ENCODE results near the gene RNF138. TPM values are rescaled to one million over a fixed set of nuclear protein-coding genes. Genes with fewer than 3 reads are reported as not detected.

Gene RNF138
- total and polyA plus RNA-seq, 2 of the 13 experiments (the other 11 are each of a cell fraction or from before 2014, with no cell fraction given), result 14.6 to 33.6 TPM

DNA sequence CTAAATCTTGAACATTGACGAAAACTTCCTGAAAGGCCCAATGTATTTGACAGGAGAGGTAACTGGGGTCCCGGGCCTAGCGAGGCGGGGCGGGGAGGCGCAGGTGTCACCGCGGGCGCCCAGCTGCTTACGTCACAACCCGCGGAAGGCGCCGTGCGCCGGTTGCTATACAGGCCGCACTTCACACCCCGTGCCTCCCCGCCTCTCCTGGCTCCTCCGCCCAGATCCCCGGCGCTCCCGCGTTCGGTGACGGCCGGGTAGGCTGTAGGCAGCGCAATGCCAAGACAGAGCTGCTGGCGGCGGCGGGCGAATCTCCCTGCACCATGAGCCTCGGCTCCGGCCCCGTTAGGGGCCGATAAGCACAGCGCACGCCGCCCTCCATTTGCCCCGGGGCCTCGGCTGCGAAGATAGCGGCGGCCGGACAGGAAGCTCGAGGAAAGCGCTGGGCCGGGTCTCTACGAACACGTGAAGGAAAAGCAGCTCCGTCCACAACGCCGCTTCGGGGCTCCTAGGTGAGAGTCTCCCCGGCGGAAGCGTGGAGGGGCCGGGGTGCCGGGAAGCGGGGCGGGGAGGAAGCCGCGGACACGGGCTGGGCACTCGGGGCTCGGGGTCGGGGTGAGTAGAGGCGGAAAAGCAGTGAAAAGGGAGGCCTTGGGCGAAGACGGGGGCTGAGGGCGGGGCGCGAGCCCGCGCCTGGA, at the start of gene RNF138 (continued):
- TF ChIP-seq, protein P1, sequence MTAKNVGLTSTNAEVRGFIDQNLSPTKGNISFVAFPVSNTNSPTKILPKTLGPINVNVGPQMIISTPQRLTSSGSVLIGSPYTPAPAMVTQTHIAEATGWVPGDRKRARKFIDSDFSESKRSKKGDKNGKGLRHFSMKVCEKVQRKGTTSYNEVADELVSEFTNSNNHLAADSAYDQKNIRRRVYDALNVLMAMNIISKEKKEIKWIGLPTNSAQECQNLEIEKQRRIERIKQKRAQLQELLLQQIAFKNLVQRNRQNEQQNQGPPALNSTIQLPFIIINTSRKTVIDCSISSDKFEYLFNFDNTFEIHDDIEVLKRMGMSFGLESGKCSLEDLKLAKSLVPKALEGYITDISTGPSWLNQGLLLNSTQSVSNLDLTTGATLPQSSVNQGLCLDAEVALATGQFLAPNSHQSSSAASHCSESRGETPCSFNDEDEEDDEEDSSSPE (CRISPR knock-in tag; IDR thresholded peaks at IDR 0.05), result peak; percentile 85; the same call in 1 of the 2 replicates
- TF ChIP-seq, protein P2, sequence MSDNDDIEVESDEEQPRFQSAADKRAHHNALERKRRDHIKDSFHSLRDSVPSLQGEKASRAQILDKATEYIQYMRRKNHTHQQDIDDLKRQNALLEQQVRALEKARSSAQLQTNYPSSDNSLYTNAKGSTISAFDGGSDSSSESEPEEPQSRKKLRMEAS (IDR thresholded peaks at IDR 0.05), result peak; percentile 94
- TF ChIP-seq, protein P3, sequence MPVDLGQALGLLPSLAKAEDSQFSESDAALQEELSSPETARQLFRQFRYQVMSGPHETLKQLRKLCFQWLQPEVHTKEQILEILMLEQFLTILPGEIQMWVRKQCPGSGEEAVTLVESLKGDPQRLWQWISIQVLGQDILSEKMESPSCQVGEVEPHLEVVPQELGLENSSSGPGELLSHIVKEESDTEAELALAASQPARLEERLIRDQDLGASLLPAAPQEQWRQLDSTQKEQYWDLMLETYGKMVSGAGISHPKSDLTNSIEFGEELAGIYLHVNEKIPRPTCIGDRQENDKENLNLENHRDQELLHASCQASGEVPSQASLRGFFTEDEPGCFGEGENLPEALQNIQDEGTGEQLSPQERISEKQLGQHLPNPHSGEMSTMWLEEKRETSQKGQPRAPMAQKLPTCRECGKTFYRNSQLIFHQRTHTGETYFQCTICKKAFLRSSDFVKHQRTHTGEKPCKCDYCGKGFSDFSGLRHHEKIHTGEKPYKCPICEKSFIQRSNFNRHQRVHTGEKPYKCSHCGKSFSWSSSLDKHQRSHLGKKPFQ (CRISPR knock-in tag; IDR thresholded peaks at IDR 0.05; ENCODE audit: insufficient replicate concordance), result peak; percentile 72
- no peak for TF ChIP-seq XRCC5 (optimal IDR thresholded peaks at IDR 0.05; ENCODE audit: low read length)
- no peak for TF ChIP-seq ZNF678 (CRISPR knock-in tag; IDR thresholded peaks at IDR 0.05)
- TF ChIP-seq, protein P4, sequence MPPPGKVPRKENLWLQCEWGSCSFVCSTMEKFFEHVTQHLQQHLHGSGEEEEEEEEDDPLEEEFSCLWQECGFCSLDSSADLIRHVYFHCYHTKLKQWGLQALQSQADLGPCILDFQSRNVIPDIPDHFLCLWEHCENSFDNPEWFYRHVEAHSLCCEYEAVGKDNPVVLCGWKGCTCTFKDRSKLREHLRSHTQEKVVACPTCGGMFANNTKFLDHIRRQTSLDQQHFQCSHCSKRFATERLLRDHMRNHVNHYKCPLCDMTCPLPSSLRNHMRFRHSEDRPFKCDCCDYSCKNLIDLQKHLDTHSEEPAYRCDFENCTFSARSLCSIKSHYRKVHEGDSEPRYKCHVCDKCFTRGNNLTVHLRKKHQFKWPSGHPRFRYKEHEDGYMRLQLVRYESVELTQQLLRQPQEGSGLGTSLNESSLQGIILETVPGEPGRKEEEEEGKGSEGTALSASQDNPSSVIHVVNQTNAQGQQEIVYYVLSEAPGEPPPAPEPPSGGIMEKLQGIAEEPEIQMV (CRISPR knock-in tag; IDR thresholded peaks at IDR 0.05; ENCODE audit: low read depth), result 0 out of 2 replicates have a peak, but pooled peaks have one; percentile 61
- peak; percentile 25; the same call in 1 of the 2 replicates for TF ChIP-seq ZNF547 (CRISPR knock-in tag; IDR thresholded peaks at IDR 0.05)
- 0 out of 2 replicates have a peak, but pooled peaks have one; percentile 26 for TF ChIP-seq SAFB2 (CRISPR knock-in tag; IDR thresholded peaks at IDR 0.05; ENCODE audit: borderline replicate concordance, low read depth)
- TF ChIP-seq ONECUT2 (CRISPR knock-in tag; IDR thresholded peaks at IDR 0.05), result no peak
- no peak for TF ChIP-seq MBD4 (IDR thresholded peaks at IDR 0.05; ENCODE audit: borderline replicate concordance, low read length)
- TF ChIP-seq, protein P5, sequence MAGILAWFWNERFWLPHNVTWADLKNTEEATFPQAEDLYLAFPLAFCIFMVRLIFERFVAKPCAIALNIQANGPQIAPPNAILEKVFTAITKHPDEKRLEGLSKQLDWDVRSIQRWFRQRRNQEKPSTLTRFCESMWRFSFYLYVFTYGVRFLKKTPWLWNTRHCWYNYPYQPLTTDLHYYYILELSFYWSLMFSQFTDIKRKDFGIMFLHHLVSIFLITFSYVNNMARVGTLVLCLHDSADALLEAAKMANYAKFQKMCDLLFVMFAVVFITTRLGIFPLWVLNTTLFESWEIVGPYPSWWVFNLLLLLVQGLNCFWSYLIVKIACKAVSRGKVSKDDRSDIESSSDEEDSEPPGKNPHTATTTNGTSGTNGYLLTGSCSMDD (CRISPR knock-in tag; IDR thresholded peaks at IDR 0.05), result no peak
- TF ChIP-seq, protein P6, sequence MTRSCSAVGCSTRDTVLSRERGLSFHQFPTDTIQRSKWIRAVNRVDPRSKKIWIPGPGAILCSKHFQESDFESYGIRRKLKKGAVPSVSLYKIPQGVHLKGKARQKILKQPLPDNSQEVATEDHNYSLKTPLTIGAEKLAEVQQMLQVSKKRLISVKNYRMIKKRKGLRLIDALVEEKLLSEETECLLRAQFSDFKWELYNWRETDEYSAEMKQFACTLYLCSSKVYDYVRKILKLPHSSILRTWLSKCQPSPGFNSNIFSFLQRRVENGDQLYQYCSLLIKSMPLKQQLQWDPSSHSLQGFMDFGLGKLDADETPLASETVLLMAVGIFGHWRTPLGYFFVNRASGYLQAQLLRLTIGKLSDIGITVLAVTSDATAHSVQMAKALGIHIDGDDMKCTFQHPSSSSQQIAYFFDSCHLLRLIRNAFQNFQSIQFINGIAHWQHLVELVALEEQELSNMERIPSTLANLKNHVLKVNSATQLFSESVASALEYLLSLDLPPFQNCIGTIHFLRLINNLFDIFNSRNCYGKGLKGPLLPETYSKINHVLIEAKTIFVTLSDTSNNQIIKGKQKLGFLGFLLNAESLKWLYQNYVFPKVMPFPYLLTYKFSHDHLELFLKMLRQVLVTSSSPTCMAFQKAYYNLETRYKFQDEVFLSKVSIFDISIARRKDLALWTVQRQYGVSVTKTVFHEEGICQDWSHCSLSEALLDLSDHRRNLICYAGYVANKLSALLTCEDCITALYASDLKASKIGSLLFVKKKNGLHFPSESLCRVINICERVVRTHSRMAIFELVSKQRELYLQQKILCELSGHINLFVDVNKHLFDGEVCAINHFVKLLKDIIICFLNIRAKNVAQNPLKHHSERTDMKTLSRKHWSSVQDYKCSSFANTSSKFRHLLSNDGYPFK (CRISPR knock-in tag; IDR thresholded peaks at IDR 0.05; ENCODE audit: borderline replicate concordance), result peak; percentile 77; the same call in 1 of the 2 replicates
- 0 out of 2 replicates have a peak, but pooled peaks have one; percentile 50 for TF ChIP-seq ARNTL (CRISPR knock-in tag; IDR thresholded peaks at IDR 0.05)
- peak; percentile 42; the same call in 1 of the 2 replicates for TF ChIP-seq MED1 (CRISPR knock-in tag; IDR thresholded peaks at IDR 0.05)
- peak; percentile 97 for TF ChIP-seq ZFX (CRISPR knock-in tag; IDR thresholded peaks at IDR 0.05; ENCODE audit: low read depth)
- TF ChIP-seq THYN1 (CRISPR knock-in tag; IDR thresholded peaks at IDR 0.05; ENCODE audit: borderline replicate concordance, low read depth), result 0 out of 2 replicates have a peak, but pooled peaks have one; percentile 35
- TF ChIP-seq HOXA9 (CRISPR knock-in tag; IDR thresholded peaks at IDR 0.05; ENCODE audit: borderline replicate concordance), result peak; percentile 83
- peak; percentile 64; the same call in 1 of the 2 replicates for TF ChIP-seq ZNF749 (CRISPR knock-in tag; IDR thresholded peaks at IDR 0.05; ENCODE audit: borderline replicate concordance)
- TF ChIP-seq ZNF274 (CRISPR knock-in tag; IDR thresholded peaks at IDR 0.05), result peak; percentile 89
- no peak for TF ChIP-seq FIP1L1 (IDR thresholded peaks at IDR 0.05; ENCODE audit: borderline replicate concordance, insufficient read depth, low read depth, low read length)
